Astrocyte (in vitro differentiated cells and primary cell): ENCODE data around the gene MT1X.
"Not testable (repeated sequence)": the region's sequence is repeated elsewhere in the genome, so short reads cannot be mapped to it uniquely, and the experiment has no call there.

ENCODE experiments used
- EZH2 ChIP-seq: IDR thresholded peaks from 2 replicates; pipeline ENCODE4 v1.6.1; 2012; ENCODE audit warnings: mild to moderate bottlenecking, low read length, inconsistent platforms; ENCODE audit not compliant: insufficient read depth
- TF ChIP-seq, protein P1 (sequence below): IDR thresholded peaks from 2 replicates; pipeline ENCODE4 v1.5.1; 2011; ENCODE audit warnings: low read depth, mild to moderate bottlenecking, inconsistent platforms, low read length, moderate library complexity; ENCODE audit not compliant: insufficient read depth

DNA sequence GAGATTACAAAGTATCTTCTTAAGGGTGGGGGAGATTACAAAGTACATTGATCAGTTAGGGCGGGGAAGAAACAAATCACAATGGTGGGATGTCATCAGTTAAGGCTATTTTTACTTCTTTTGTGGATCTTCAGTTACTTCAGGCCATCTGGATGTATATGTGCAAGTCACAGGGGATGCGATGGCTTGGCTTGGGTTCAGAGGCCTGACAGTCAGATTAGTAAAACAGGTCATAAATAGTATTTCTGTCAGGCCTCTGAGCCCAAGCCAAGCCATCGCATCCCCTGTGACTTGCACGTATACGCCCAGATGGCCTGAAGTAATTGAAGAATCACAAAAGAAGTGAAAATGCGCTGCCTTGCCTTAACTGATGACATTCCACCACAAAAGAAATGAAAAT, 7.7 kb upstream of the MT1X start:
- TF ChIP-seq, protein P1, sequence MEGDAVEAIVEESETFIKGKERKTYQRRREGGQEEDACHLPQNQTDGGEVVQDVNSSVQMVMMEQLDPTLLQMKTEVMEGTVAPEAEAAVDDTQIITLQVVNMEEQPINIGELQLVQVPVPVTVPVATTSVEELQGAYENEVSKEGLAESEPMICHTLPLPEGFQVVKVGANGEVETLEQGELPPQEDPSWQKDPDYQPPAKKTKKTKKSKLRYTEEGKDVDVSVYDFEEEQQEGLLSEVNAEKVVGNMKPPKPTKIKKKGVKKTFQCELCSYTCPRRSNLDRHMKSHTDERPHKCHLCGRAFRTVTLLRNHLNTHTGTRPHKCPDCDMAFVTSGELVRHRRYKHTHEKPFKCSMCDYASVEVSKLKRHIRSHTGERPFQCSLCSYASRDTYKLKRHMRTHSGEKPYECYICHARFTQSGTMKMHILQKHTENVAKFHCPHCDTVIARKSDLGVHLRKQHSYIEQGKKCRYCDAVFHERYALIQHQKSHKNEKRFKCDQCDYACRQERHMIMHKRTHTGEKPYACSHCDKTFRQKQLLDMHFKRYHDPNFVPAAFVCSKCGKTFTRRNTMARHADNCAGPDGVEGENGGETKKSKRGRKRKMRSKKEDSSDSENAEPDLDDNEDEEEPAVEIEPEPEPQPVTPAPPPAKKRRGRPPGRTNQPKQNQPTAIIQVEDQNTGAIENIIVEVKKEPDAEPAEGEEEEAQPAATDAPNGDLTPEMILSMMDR, result not testable (repeated sequence)
- TF ChIP-seq EZH2, result not testable (repeated sequence)
